Duodenal mucosa (tissue), 2 donors: ENCODE data around the gene FRAT2.

Experiments
- H3K27ac ChIP-seq: one replicate; pipeline ENCODE4 v1.7.0; 2013; ENCODE audit warnings: low read depth, low read length
- H3K27me3 ChIP-seq, 2 donors: one replicate each; pipeline ENCODE4 v1.7.0; 2013; ENCODE audit warnings: low read length in 2 of 2, control low read depth in 1 of 2; ENCODE audit not compliant: insufficient read depth in 2 of 2, control insufficient read depth in 1 of 2
- H3K36me3 ChIP-seq, 2 donors: one replicate each; pipeline ENCODE4 v1.7.0; 2013; ENCODE audit warnings: low read length in 2 of 2, control low read depth in 1 of 2; ENCODE audit not compliant: insufficient read depth in 2 of 2, control insufficient read depth in 1 of 2
- H3K4me1 ChIP-seq, 2 donors: one replicate each; pipeline ENCODE4 v1.7.0; 2013; ENCODE audit warnings: low read length in 2 of 2, control low read depth in 1 of 2; ENCODE audit not compliant: insufficient read depth in 2 of 2, control insufficient read depth in 1 of 2
- H3K4me3 ChIP-seq, 2 donors: one replicate each; pipeline ENCODE4 v1.7.0; 2013; ENCODE audit warnings: low read length in 2 of 2, low read depth in 1 of 2
- H3K9ac ChIP-seq, 2 donors: one replicate each; pipeline ENCODE4 v1.7.0; 2013; ENCODE audit warnings: low read length in 2 of 2, low read depth in 1 of 2
- H3K9me3 ChIP-seq, 2 donors: one replicate each; pipeline ENCODE4 v1.7.0; 2013; ENCODE audit warnings: low read length in 2 of 2, control low read depth in 1 of 2; ENCODE audit not compliant: control insufficient read depth in 1 of 2

Gene FRAT2

GRCh38 chr10:97312897-97313296 lies 21.6 kb downstream of the FRAT2 start:
- Histone ChIP-seq H3K36me3 (no peaks in the 10 kb centered on the region), H3K4me3 (no peak overlapping the region), H3K9ac (no peak overlapping the region), H3K4me1 (no peaks in the 10 kb centered on the region), H3K27me3 (no peaks in the 10 kb centered on the region), H3K27ac (no peak overlapping the region), H3K9me3 (no peaks in the 10 kb centered on the region)

GRCh38 chr10:97311111-97311626 lies 23.4 kb downstream of the FRAT2 start:
- H3K4me3 ChIP-seq = no peak overlapping the region
- no peaks in the 10 kb centered on the region for H3K9me3 ChIP-seq
- no peaks in the 10 kb centered on the region for H3K27me3 ChIP-seq
- no peaks in the 10 kb centered on the region for H3K36me3 ChIP-seq
- no peaks in the 10 kb centered on the region for H3K4me1 ChIP-seq
- H3K9ac ChIP-seq = no peak overlapping the region
- no peak overlapping the region for H3K27ac ChIP-seq

- Histone ChIP-seq H3K27me3 (no peaks in the 10 kb centered on the region), H3K9ac (no peak overlapping the region), H3K9me3 (no peaks in the 10 kb centered on the region), H3K4me1 (no peaks in the 10 kb centered on the region), H3K36me3 (no peaks in the 10 kb centered on the region), H3K27ac (no peak overlapping the region), H3K4me3 (no peak overlapping the region)
Measured at GRCh38 chr10:97307866-97308780, 26.4 kb downstream of the FRAT2 start.

- H3K36me3 ChIP-seq = no peaks in the 10 kb centered on the region
- no peak overlapping the region for H3K9ac ChIP-seq
- H3K4me3 ChIP-seq = no peak overlapping the region
- no peaks in the 10 kb centered on the region for H3K4me1 ChIP-seq
- H3K9me3 ChIP-seq = no peaks in the 10 kb centered on the region
- no peaks in the 10 kb centered on the region for H3K27me3 ChIP-seq
- H3K27ac ChIP-seq = no peak overlapping the region
Measured at GRCh38 chr10:97307441-97307840, 27.1 kb downstream of the FRAT2 start.

- H3K27me3 ChIP-seq = no peaks in the 10 kb centered on the region
- no peak overlapping the region for H3K4me3 ChIP-seq
- H3K27ac ChIP-seq = no peak overlapping the region
- no peak overlapping the region for H3K9ac ChIP-seq
- peaks cover 0 to 7% of the 10 kb centered on the region in 2 donors for H3K4me1 ChIP-seq
- no peaks in the 10 kb centered on the region for H3K36me3 ChIP-seq
- H3K9me3 ChIP-seq = no peaks in the 10 kb centered on the region
Measured at GRCh38 chr10:97302088-97302791, 32.3 kb downstream of the FRAT2 start.

- Histone ChIP-seq H3K9ac (no peak overlapping the region), H3K27me3 (no peaks in the 10 kb centered on the region), H3K4me1 (peaks cover 0 to 7% of the 10 kb centered on the region in 2 donors)
Measured at GRCh38 chr10:97300980-97301379, 33.5 kb downstream of the FRAT2 start.

GRCh38 chr10:97298223-97298571 lies 36.3 kb downstream of the FRAT2 start:
- Histone ChIP-seq H3K36me3 (no peaks in the 10 kb centered on the region), H3K9me3 (no peaks in the 10 kb centered on the region), H3K4me3 (no peak overlapping the region), H3K27ac (no peak overlapping the region), H3K9ac (no peak overlapping the region), H3K27me3 (no peaks in the 10 kb centered on the region), H3K4me1 (peaks cover 0 to 7% of the 10 kb centered on the region in 2 donors)

More at GRCh38 chr10:97300980-97301379, 33.5 kb downstream of the FRAT2 start:
- no peak overlapping the region for H3K4me3 ChIP-seq
- H3K36me3 ChIP-seq = no peaks in the 10 kb centered on the region
- H3K9me3 ChIP-seq = no peaks in the 10 kb centered on the region
- no peak overlapping the region for H3K27ac ChIP-seq

GRCh38 chr10:97297556-97298222 lies 36.8 kb downstream of the FRAT2 start:
- Histone ChIP-seq H3K36me3 (no peaks in the 10 kb centered on the region), H3K27ac (no peak overlapping the region), H3K9ac (no peak overlapping the region), H3K9me3 (no peaks in the 10 kb centered on the region), H3K4me3 (no peak overlapping the region), H3K4me1 (peaks cover 0 to 7% of the 10 kb centered on the region in 2 donors), H3K27me3 (no peaks in the 10 kb centered on the region)

GRCh38 chr10:97292862-97293198 lies 41.7 kb downstream of the FRAT2 start:
- H3K4me3 ChIP-seq = no peak overlapping the region
- no peak overlapping the region for H3K27ac ChIP-seq
- no peaks in the 10 kb centered on the region for H3K27me3 ChIP-seq
- H3K9me3 ChIP-seq = no peaks in the 10 kb centered on the region
- no peak overlapping the region for H3K9ac ChIP-seq
- peaks cover 0 to 13% of the 10 kb centered on the region in 2 donors for H3K4me1 ChIP-seq
- H3K36me3 ChIP-seq = no peaks in the 10 kb centered on the region
